Tibial artery (tissue), 4 donors: ENCODE measurements around the gene UBASH3B.
"Not testable (repeated sequence)": the region's sequence is repeated elsewhere in the genome, so short reads cannot be mapped to it uniquely, and the experiment has no call there.

ENCODE experiments used
- DNase-seq, 2 donors: peaks; one replicate each; pipeline ENCODE4 v3.0.0-alpha.2; 2019
- H3K27ac ChIP-seq, 2 donors: fragments of 200-600 bp; sonication (generic) in 1 of 2; 1 replicate in 1 of 2; 2 replicates in 1 of 2; pipeline ENCODE4 v1.5.1; 2018 to 2019; ENCODE audit warnings: mild to moderate bottlenecking in 1 of 2
- H3K27me3 ChIP-seq, 2 donors: fragments of 200-600 bp; sonication (generic) in 1 of 2; one replicate each; pipeline versions ENCODE4 v1.5.1 to v1.6.0; 2016 to 2019
- H3K36me3 ChIP-seq, 3 donors: fragments of 200-600 bp; sonication (generic) in 2 of 3; one replicate each; pipeline ENCODE4 v1.5.1; 2016 to 2019; ENCODE audit warnings: mild to moderate bottlenecking in 2 of 3
- H3K4me1 ChIP-seq, 4 donors: fragments of 200-600 bp; sonication (generic) in 2 of 4; 1 replicate in 3 of 4; 2 replicates in 1 of 4; pipeline ENCODE4 v1.5.1; 2016 to 2019
- H3K4me3 ChIP-seq, 2 donors: fragments of 200-600 bp; sonication (generic) in 1 of 2; 1 replicate in 1 of 2; 2 replicates in 1 of 2; pipeline ENCODE4 v1.5.1; 2018 to 2019; ENCODE audit warnings: mild to moderate bottlenecking in 2 of 2
- H3K9me3 ChIP-seq, 3 donors: fragments of 200-600 bp; sonication (generic) in 1 of 3; one replicate each; pipeline ENCODE4 v1.5.1; 2016 to 2019
- CTCF ChIP-seq, 2 experiments: fragments of 200-600 bp in 1 of 2; fragments of 450-650 bp in 1 of 2; IDR thresholded peaks; one replicate each; pipeline ENCODE4 v1.5.1; 2017 to 2019; ENCODE audit warnings: antibody characterized with exemption in 2 of 2, mild to moderate bottlenecking in 1 of 2, moderate library complexity in 1 of 2
- intact Hi-C: fragments of 100-400 bp; cut with DNase I; formaldehyde crosslinking; loops from one replicate; pipeline ENCODE4 v1.15.0; 2023; ENCODE audit warnings: low total_unique reads

Gene UBASH3B

GRCh38 chr11:122655527-122656072 lies at the start of gene UBASH3B:
Gene UBASH3B, plus strand, starts transcription at chr11:122655722. Its CDS starts 328 bp downstream, at chr11:122656050.
- Histone ChIP-seq H3K36me3 (no peaks in the 10 kb centered on the region), H3K27me3 (peaks cover 0 to 13% of the 10 kb centered on the region in 2 donors), H3K27ac (peak within 1 kb of the TSS; percentile 83 to 86), H3K4me3 (peak within 1 kb of the TSS; percentile 71 to 89), H3K9me3 (no peaks in the 10 kb centered on the region), H3K4me1 (peaks cover 0 to 15% (median 5%) of the 10 kb centered on the region in 4 donors)
- TF ChIP-seq CTCF (IDR thresholded peaks at IDR 0.05) = no peak
- DNase-seq = peak; percentile 79 to 80
- intact Hi-C loops = no loop called here

- DNase-seq, H3K27me3 ChIP-seq, intact Hi-C loops, H3K4me1 ChIP-seq, H3K9me3 ChIP-seq, H3K36me3 ChIP-seq, H3K4me3 ChIP-seq, H3K27ac ChIP-seq: not testable (repeated sequence)
Measured at GRCh38 chr11:122607162-122607561, 48.4 kb upstream of the UBASH3B start.

- H3K27me3 ChIP-seq = no peaks in the 10 kb centered on the region
- H3K4me1 ChIP-seq = no peaks in the 10 kb centered on the region
- no peak overlapping the region for H3K27ac ChIP-seq
- H3K4me3 ChIP-seq = no peak overlapping the region
- intact Hi-C loops = no loop called here
- TF ChIP-seq CTCF (IDR thresholded peaks at IDR 0.05) = no peak
- no peak for DNase-seq
- no peaks in the 10 kb centered on the region for H3K36me3 ChIP-seq
- H3K9me3 ChIP-seq = no peaks in the 10 kb centered on the region
Measured at GRCh38 chr11:122612123-122612824, 43.2 kb upstream of the UBASH3B start.

- H3K4me3 ChIP-seq = no peak overlapping the region
- DNase-seq = no peak
- no peak overlapping the region for H3K27ac ChIP-seq
- peaks cover 0 to 8% (median 0%) of the 10 kb centered on the region in 3 donors for H3K9me3 ChIP-seq
- H3K27me3 ChIP-seq = no peaks in the 10 kb centered on the region
- H3K36me3 ChIP-seq = no peaks in the 10 kb centered on the region
- no peak for TF ChIP-seq CTCF (IDR thresholded peaks at IDR 0.05)
- intact Hi-C loops = no loop called here
- H3K4me1 ChIP-seq = no peaks in the 10 kb centered on the region
Measured at GRCh38 chr11:122616718-122617117, 38.8 kb upstream of the UBASH3B start.

GRCh38 chr11:122617297-122617696 lies 38.2 kb upstream of the UBASH3B start:
- H3K27ac ChIP-seq = no peak overlapping the region
- H3K9me3 ChIP-seq = peaks cover 0 to 8% (median 0%) of the 10 kb centered on the region in 3 donors
- no peak for DNase-seq
- H3K27me3 ChIP-seq = no peaks in the 10 kb centered on the region
- intact Hi-C loops = no loop called here
- H3K36me3 ChIP-seq = no peaks in the 10 kb centered on the region
- no peaks in the 10 kb centered on the region for H3K4me1 ChIP-seq
- no peak for TF ChIP-seq CTCF (IDR thresholded peaks at IDR 0.05)
- no peak overlapping the region for H3K4me3 ChIP-seq

- intact Hi-C loops = no loop called here
- Histone ChIP-seq H3K27me3 (no peaks in the 10 kb centered on the region), H3K9me3 (peaks cover 0 to 8% (median 0%) of the 10 kb centered on the region in 3 donors), H3K36me3 (no peaks in the 10 kb centered on the region), H3K4me3 (no peak overlapping the region), H3K27ac (no peak overlapping the region), H3K4me1 (no peaks in the 10 kb centered on the region)
- TF ChIP-seq CTCF (IDR thresholded peaks at IDR 0.05) = no peak
- DNase-seq = no peak
Measured at GRCh38 chr11:122617926-122618325, 37.6 kb upstream of the UBASH3B start.
